ENCODE data around the gene PHB1.
"Not testable (repeated sequence)": the region's sequence is repeated elsewhere in the genome, so short reads cannot be mapped to it uniquely, and the experiment has no call there.

The PHB1 gene

GRCh38 chr17:49439673-49440571, 25.2 kb upstream of the PHB1 start:
- DNase-seq (ENCODE audit: low read depth in 2 of 2), result no peak

GRCh38 chr17:49439305-49439672, 24.6 kb upstream of the PHB1 start:
- DNase-seq (ENCODE audit: low read depth in 2 of 2), result no peak

- no peak for DNase-seq (ENCODE audit: low read depth in 2 of 2)
Measured at GRCh38 chr17:49438436-49439278, 24.0 kb upstream of the PHB1 start.

GRCh38 chr17:49437696-49438435, 23.2 kb upstream of the PHB1 start:
- DNase-seq (ENCODE audit: low read depth in 2 of 2), result no peak

DNA sequence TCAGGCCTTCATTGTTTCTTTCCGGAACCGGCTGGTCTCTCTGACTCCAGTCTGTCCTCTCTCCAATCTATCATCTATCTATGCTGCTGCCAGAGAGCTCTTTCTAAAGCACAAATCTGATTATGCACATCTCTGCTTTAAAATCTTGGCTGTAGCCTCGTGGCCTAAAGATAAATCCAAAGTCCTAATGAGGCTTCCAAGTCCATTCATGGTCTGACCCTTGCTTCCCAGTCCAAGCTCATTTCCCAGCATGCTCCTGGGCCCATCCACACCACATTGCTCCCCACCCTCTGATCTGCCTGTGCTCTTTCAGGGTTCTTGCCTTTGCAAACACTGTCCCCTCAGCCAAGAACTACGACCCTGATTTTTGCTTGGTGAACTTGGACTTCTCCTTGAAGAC, 21.5 kb upstream of the PHB1 start:
- DNase-seq (ENCODE audit: low read depth in 2 of 2), result no peak

GRCh38 chr17:49435671-49436029, 21.0 kb upstream of the PHB1 start:
- DNase-seq (ENCODE audit: low read depth in 2 of 2), result no peak

DNA sequence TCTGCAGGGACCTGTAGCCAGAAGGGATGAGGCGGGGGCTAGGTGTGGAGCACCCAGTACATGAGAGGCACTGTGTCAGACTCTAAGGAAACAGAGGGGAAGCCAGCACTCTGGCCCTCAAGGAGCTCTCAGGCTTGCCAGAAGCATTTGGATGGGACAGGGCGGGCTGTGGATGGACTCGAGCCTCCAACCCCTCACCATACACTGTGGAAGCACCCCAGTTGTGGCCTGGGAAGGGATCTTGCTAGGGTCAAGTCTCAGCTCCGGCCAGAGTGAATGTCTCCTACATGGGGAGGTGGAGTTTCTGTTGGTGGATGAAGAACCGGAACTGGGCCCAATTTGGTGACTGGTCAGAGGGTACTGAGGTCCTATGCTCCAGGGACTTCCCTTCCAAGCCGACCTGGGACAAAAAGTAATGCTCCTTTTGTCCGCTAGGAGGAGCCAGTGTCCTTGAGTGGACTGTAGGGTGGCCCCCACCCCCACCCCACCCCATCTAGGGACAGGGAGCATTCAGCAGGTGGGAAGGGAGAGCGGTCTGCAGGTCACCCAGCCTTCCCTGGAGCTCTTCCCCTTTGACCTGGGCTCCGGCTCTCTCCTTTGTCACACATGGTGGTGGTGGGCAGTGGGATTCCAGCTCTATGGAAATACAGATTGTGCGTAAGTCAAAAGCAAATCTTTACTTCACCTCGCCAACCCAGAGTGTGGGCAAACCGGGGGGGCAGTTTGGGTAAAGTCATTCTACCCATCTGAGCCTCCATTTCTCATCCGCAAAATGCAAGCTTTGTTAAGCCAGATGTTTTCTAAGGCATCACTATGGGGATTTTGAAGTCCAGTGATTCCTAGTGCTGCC, 20.4 kb upstream of the PHB1 start:
- peak in 1 of 2 donors; percentile 17 for DNase-seq (ENCODE audit: low read depth in 2 of 2)

- no peak for DNase-seq (ENCODE audit: low read depth in 2 of 2)
Measured at GRCh38 chr17:49433000-49433694, 18.5 kb upstream of the PHB1 start.

DNA sequence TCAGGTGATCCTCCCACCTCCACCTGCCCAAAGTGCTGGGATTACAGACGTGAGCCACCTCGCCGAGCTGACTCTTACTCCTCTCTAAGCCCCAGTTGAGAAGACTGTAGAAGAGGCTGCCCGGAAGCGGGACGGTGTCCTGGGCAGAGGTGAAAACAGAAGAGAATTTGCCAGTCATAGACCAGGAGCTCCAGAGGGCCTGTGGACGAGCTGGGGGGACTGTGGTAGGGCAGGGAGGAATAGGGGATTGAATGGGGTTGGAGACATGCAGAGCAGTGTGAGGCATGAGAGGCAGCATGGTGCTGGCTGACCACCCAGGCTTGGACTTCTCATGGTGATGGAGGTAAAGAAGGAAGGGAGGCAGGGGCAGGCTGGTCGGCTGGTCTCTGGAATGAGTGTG, 17.1 kb upstream of the PHB1 start:
- no peak for DNase-seq (ENCODE audit: low read depth in 2 of 2)

DNA sequence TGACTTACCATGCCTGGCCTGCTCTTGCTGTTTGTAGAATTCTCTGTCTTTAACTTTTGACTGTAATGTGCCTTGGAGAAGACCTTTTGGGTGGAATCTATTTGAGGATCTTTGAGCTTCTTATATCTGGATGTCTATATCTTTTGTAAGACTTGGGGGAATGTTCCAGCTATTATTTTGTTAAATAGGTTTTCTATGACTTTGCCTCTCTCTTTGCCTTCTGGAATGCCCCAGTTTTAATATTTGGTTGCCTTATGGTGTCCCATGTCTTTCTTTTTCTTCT, 10.3 kb upstream of the PHB1 start:
- no peak for DNase-seq (ENCODE audit: low read depth in 2 of 2)

DNA sequence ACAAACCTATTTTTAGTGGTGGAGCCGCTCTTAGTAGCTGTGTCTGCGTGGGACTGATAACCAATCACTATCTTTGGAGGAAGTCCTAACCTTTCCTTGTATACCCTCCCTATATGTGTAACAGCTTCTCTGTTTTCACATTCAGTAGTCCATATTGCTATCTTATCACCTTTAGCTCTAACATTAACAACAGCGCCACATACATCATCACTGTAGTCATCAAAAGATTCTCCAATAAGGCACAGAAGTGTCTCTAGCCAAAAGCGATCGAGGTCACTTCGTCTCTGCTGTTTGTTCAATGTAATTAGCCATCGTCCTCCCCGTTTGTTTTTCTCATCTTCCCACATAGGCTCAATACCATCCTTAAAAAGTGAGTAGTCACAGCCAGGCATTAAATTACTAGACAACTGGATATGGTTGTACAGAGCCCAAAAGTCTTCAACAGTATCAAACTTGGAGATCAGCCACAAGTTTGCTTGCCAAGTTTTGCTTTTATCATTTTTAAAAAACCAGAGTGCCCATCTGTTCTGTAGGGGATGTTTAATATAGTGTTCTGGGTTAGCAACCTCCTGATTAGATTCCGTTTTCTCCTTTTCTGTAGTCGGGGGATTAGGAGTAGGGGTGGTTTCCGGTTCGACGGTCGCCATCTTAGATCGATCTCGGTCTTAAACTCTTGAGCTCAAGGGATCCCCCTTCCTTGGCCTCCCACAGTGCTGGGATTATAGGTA, 9.8 kb upstream of the PHB1 start:
- DNase-seq (ENCODE audit: low read depth in 2 of 2), result not testable (repeated sequence)

- no peak for DNase-seq (ENCODE audit: low read depth in 2 of 2)
Measured at GRCh38 chr17:49422714-49423113, 8.0 kb upstream of the PHB1 start.

DNA sequence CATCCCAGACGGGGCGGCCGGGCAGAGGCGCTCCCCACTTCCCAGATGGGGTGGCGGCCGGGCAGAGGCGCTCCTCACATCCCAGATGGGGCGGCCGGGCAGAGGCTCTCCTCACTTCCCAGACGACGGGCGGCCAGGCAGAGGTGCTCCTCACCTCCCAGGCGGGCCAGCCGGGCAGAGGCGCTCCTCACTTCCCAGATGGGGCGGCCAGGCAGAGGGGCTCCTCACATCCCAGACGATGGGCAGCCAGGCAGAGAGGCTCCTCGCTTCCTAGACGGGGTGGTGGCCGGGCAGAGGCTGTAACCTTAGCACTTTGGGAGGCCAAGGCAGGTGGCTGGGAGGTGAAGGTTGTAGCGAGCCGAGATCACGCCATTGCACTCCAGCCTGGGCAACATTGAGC, 5.1 kb upstream of the PHB1 start:
- DNase-seq (ENCODE audit: low read depth in 2 of 2), result not testable (repeated sequence)

DNA sequence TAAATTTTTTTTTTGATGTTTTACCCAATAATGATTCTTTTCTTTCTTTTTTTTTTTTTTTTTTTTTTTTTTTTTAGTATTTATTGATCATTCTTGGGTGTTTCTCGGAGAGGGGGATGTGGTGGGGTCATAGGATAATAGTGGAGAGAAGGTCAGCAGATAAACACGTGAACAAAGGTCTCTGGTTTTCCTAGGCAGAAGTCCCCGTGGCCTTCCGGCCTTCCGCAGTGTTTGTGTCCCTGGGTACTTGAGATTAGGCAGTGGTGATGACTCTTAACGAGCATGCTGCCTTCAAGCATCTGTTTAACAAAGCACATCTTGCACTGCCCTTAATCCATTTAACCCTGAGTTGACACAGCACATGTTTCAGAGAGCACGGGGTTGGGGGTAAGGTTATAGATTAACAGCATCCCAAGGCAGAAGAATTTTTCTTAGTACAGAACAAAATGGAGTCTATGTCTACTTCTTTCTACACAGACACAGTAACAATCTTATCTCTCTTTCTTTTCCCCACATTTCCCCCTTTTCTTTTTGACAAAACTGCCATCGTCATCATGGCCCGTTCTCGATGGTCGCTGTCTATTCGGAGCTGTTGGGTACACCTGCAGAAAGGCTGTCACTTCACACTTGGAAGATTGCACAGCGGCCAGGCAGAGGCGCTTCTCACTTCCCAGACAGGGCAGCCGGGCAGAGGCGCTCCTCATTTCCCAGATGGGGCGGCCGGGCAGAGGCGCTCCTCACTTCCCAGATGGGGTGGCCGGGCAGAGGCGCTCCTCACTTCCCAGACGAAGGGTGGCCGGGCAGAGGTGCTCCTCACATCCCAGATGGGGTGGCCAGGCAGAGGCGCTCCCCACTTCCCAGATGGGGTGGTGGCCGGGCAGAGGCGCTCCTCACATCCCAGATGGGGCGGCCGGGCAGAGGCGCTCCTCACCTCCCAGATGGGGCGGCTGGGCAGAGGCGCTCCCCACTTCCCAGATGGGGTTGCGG, 4.4 kb upstream of the PHB1 start:
- not testable (repeated sequence) for DNase-seq (ENCODE audit: low read depth in 2 of 2)

DNA sequence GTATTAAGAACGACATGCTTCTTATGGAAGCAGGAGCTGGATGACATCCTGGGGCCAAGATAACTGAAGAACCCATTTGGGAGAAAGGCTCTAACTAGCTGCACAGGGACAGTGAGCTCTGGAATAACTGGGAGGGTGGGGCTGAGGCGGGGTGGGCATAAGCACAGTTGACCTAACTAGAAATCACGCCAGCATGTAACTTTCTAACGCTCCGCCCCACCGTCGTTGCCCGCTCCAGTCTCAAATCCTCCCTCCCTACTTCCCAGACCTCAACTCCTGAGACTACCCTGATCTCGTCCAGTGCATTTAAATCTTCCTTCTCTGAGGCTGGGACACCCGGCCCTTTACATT, 436 bp downstream of the PHB1 start:
- no peak for DNase-seq (ENCODE audit: low read depth in 2 of 2)

GRCh38 chr17:49409066-49409465, 5.6 kb downstream of the PHB1 start:
- DNase-seq (ENCODE audit: low read depth in 2 of 2), result no peak

- DNase-seq (ENCODE audit: low read depth in 2 of 2), result peak; percentile 67 to 70
Measured at GRCh38 chr17:49407981-49408501, 6.6 kb downstream of the PHB1 start.

DNA sequence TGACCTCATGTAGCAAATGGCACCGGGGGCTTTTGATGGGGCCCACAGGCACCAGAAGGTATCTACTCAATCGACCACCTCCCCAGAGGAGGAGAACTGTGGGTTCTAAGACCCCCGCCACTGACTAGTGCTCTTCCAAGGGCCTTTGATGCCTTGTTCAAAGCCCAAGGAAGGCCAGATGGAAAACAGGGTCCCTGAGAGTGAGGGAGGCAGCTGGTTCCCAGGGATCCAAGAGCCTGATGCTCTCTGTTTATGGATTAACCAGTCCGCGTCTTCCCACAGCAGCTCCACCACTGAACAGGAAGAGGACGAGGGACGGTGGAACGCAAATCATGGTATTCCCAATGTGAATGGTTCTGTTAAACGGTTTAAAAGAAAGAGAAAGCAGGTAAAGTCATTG, 7.6 kb downstream of the PHB1 start:
- no peak for DNase-seq (ENCODE audit: low read depth in 2 of 2)
